GM18502 (cell line): ENCODE data around the gene TWF1.
A peak's percentile ranks its signal among the peaks of the same experiment; 100 is the strongest.
"Not testable (repeated sequence)": the region's sequence is repeated elsewhere in the genome, so short reads cannot be mapped to it uniquely, and the experiment has no call there.

Experiments used
- ATAC-seq: cut with Tn5 transposase; IDR thresholded peaks from one replicate; pipeline ENCODE4 v1.9.1; 2021; ENCODE audit warnings: mild to moderate bottlenecking; ENCODE audit not compliant: unreplicated experiment, poor library complexity

Gene TWF1

DNA sequence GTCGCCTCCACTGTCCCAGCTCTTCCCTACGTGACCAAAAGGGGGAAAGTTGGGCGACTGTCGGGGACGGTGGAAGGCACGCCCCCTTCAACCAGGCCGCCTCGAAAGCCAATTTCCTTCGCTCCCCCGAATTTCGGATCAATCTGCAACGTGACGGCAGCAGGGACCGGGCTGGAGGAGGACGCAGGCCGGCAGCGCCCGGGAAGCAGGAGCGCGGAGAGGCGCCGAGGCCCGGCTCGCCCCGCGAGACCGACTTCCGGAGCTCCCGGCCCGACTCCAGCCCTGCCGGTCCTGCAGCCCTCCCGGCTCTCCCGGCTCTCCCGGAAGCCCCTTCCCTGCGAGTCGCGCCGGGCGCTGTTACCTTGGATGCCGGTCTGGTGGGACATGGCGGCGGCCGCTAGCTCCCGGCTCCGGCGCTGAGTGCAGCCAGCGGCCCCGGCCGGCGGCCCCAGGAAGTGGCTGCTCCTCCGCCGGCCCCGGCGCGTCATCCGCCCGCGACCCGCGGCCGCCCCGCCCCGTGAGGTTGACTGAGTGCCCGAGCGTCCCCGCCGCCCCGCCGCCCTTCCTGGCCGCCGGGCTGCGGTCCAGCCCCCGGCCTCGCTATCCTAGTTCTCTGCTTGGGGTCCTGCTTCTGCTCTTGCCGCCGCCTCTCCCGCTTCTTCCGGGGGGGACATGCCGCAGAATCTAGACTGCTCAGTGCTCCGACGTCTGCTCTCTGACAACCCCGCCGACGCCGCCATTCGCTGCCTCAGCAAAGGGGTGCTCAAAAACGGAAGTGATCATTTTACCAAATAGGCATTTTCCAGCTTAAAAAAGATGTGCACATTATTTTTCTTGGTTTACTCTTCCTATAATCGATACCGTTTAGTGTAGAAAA, at the start of gene TWF1:
TSS of gene TWF1 (minus strand) at position 458 of the 877 bp plus-strand sequence. CDS start at position 386, 72 bp downstream.
- ATAC-seq, result peak; percentile 96

DNA sequence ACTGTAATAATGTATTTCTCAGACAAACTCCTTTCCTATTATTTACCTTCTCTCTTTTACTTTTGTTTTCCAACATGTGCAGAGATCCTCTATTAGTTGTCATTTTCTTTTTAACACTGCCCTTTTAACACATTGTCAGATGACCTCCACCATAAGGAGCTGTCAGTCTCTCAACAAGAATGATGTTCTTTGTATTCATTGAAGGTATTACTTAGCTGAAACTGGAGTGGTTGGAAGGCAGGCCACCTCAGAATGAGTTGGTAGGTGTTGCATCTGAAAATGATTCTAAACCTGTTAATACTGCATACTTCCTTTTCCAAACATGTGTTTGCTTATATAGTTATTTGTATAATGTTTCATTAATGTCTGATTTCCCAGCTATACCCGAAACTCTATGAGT, 46.6 kb upstream of the TWF1 start:
- no peak for ATAC-seq

DNA sequence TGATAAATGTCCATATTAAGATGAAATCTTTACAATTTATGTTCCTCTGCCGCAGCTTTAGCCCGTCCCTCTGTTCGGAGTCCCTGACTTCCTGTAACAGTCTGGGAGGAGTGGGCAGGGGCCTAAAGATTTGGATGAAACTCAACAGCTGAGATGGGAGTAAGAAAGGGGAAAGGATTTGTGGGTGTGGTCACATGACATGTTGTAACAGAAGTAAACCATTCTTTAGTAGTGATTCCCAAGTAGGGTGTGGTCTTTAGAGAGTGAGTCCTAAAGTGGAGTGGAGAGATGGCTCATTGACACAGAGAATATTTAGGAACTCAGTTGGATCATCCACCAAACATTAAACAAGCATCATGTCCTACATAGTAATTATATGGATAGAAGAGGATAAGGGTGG, 42.7 kb upstream of the TWF1 start:
- no peak for ATAC-seq

DNA sequence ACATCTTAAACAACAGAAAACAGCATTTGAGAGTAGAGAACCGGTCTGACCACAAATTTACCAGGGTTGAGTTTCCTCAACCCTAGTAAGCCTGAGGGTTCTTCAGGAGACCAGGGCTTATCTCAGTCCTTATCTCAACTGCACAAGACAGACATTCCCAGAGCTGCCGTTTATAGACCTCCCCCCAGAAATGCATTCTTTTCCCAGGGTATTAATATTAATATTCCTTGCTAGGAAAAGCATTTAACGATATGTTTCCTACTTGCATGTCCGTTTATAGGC, 42.0 kb upstream of the TWF1 start:
- no peak for ATAC-seq

DNA sequence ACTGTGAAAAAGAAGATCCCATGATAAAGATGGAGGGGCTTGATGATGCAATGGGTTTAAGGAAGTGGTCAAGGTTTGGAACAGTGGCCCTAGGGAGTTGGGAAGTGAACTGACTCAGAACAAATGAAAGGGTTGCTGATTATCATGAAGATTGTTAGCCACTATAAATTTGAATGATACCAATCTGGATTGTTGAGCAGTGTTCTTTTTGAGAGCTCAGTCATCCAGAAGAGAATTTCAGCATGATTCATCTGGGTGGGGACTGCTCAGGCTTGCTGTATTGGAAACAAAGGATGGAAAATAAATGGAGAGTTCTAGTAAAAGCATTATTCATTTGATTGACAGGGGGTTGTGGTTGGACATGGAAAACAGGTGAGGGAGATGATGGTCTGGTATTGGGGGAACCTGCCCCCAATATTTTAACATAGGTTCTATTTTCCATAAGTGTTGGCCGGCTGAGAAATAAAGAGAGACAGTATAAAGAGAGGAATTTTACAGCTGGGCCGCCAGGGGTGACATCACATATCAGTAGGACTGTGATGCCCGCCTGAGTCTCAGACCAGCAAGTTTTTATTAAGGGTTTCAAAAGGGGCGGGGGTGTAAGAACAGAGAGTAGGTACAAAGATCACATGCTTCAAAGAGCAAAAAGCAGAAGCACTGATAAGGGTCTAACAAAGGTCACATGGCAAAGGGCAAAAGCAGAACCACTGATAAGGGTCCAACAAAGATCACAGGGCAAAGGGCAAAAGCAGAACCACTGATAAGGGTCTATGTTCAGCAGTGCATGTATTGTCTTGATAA, 41.5 kb upstream of the TWF1 start:
- not testable (repeated sequence) for ATAC-seq

DNA sequence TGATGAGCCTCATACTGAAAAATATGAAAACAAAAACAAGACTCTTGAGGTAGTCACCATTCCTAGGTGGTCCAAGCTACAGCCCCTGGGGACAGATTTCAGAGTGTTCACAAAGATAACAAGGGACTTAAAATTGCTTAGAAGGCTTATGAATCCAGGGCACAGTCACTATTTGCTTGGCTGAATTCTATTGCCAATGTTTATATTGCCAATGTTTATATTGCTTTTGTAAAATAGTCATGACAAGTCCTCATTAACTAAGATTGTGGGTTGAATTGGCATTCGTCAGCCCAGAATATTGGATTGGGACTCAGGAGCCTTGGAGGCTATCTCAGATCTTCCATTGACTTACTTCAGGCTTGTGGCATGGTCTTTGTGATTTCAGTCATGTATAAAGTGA, 36.1 kb upstream of the TWF1 start:
- ATAC-seq, result no peak

DNA sequence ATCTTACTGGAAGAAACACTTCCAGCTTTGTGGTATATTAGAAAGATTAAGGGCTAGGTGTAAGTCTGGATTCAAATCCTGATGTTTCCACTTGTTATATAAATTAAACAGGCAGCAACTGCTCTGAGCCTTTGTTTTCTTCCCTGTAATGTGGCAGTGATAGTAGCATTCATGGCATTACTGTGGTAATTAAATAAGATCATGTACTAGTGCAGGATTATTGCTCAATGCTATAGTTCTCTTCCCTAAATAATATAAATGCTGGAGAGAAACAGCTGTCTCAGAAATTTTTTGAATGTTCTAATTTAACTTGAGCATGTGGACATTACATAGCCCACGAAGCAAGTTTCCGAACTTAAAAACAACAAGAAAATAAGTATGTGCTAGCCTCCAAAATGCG, 35.1 kb upstream of the TWF1 start:
- no peak for ATAC-seq

DNA sequence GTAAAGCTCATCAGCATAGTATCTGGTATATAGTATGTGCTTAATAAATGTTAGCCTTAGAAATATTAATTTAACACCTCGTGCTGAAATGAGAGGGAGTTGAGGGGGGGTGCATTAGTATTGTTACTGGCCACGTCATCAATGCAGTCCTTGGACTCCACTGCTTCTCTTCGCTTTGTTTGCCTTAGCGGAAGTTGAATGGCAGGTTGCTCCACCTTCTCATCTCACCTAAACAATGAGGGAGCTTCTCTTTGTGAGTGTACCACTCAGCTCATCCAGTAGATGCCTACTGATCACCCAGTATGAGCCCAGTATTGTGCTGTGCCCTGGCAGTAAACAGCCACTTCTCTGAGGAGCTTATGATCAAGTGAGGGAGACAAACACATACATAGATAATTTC, 34.2 kb upstream of the TWF1 start:
- no peak for ATAC-seq

DNA sequence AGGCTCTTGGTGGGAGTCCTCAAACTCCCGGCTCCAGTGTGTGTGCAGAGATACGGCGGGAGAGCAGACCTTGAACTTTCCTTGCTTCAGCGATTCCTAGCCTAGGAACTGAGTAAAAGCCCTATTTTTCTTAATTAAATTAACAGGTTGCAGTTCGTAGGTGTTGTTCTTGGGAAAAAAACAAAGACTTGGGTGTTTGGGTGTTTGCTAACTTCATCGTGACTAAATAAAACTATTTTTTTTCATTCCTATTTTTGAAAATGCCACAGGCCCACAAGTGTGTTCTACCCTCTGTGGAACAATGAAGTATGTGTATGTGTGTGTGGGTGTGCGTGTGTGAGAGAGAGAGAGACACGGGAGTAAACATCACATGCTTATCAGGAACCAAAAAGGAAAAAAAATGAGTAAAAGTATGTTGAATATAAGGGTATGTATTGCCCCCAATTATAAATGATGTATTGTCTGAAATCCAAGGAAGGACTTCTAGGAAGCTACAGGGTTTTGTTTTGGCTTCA, 30.4 kb upstream of the TWF1 start:
- ATAC-seq, result peak; percentile 31

DNA sequence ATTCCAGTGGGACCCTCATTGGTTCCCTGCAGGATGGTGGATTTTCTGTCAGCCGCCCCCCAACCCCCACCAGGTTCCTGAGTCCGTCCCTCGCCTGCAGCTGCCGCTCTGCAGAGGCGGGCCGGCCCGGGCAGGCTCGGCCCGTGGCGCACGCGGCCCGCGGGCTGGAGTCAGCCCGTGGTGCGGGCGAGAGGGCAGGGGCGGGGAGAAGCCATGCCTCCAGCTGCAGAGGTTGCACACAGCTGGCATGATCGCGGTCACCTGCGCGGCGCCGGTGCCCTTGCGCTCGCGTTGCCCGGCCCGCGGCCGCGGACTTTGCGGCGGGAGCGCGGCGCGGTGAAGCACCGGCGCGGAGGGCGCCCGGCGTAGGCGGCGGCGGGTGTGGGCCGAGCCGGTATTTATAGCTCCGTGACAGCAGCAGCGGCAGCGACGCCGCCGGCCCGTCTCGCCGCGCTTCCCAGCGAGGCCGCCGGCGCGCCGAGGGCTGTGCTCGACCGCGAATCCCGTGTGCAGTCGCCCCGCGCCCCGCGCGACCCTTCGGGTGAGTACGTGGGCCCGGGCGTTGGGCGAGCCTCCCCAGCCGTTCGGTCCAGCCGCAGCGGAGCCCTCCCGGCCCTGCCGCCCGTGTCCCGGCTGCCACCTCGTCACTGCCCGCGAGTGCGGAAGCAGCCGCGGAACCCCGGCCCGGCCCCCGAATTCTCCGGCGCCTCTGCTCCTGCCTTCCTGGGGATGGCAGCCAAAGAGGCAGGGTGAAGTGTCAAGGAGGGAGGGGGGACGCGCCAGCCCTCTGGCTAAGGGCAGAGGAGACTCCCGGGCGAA, 29.7 kb upstream of the TWF1 start, which contains the start of gene TMEM117:
TSS of gene TMEM117 (plus strand) at position 426 of the 819 bp plus-strand sequence.
- ATAC-seq, result peak; percentile 76

DNA sequence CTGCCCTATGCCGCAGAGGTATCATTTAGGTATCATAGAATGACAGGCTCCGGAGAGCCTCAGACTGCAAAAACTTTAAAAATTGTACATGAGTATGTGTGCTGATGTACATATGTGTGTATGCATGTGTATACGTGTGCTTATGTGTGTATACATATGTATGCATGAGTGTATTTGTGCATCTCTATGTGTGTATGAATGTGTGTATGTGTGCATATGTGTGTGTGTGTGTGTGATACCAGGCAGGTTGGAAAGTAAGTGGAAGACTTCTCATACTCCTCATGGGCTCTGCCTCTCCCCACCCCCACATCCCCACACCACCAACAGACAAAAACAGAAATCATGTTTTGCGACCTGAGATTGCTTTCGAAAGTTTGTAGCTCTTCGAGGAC, 29.1 kb upstream of the TWF1 start:
- ATAC-seq, result peak; percentile 11

DNA sequence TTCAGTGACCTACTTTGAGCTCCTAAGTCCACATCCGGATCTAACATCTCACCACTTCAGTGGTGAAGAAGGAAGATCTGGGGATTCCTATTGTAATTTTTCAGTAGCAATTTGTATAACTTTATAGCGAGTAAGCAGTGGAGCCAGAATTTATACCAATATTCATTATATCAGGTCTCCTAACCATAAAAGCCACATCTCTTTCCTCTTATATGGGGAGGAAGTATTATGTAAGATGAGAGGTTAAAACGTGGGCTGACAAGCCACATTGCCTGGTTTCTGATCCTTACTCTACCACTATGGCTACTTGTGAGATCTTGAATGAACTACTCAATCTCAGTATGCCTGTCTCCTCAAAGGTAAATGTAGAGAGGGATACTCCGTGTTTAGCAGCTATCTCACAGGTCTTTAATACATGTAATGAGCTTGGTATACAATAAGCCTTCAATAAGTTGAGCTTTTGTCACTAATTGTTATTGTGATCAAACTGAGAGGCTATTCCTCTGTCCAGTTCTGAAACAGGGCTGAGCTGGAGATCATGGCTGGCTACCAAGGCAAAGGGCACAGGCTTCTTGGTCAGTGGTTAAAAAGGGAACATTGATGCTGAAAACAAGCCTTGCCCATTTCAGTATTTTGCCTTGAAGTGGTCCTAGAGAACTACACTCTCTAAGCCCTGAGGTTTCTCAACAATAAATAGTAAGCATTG, 26.5 kb upstream of the TWF1 start:
- ATAC-seq, result no peak

DNA sequence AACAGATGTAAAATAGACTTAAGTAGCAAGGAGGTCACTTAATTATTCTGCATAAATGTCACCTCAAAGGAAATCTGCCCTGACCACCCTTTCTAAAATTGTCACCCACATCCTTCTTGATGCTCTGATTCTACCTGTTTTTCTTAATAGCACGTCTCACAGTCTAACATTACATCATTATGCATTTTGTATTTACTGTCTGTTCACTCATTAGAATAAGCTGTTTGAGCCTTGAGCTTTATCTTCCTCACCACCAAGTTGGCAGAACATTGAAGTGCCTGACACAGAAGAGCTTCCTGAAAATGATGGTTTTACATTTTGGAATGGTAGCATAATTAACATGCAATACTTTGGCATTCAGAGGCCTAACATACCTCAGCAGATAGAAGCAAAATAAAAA, 21.0 kb upstream of the TWF1 start:
- no peak for ATAC-seq

DNA sequence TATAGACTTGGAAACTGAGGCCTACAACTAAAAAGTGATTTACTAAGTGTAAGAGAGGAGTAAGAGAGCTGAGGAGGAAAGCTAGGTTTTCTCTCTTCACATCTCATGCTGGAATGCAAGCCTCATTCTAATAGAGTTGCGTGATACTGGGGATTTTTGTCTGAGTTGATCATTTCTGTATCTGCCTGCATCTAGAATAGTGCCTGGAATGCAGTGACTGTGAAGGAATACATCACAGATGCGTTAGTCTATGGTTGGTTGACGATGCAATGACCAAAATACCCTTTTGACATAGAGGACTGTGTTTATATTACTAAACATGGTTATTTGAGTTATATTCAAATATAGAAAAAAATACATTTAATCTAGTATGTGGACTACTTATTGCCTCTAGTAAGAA, 20.6 kb upstream of the TWF1 start:
- no peak for ATAC-seq

DNA sequence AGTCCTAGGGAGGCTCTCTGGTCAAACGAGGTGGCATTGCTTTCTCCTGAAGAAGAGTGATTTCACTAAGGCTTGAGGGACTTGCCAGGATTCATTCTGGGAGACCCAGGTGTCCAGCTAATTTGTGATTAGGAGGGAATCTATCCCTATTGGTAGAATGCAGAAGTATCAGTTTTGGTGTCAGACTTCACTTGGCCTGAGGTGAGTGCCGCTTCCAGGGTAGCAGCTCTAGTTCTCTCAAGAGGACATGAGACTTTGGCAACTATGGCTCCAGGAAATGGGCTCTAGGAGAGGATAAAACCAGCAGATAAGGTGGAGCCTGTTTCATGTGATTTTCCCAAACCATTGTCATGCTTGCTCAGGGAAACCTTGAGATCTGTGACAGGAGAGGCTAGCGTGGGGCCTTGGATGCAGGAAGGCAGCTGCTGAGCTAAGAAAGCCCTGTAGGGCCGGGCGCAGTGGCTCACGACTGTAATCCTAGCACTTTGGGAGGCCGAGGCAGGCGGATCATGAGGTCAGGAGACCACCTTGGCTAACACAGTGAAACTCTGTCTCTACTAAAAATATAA, 18.2 kb upstream of the TWF1 start:
- ATAC-seq, result no peak

DNA sequence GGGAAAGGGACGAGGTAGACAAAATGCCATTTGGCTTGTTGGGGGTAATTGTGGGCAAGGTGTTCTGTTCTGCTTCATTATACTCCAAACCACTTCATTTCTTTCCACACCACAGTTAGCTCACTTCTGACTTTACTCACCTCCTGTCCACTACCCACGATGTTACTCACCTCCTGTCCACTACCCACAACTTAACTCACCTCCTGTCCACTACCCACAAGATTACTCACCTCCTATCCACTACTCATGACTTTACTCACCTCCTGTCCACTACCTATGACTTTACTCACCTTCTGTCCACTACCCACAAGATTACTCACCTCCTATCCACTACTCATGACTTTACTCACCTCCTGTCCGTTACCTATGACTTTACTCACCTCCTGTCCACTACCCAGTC, 10.1 kb upstream of the TWF1 start:
- ATAC-seq, result no peak

DNA sequence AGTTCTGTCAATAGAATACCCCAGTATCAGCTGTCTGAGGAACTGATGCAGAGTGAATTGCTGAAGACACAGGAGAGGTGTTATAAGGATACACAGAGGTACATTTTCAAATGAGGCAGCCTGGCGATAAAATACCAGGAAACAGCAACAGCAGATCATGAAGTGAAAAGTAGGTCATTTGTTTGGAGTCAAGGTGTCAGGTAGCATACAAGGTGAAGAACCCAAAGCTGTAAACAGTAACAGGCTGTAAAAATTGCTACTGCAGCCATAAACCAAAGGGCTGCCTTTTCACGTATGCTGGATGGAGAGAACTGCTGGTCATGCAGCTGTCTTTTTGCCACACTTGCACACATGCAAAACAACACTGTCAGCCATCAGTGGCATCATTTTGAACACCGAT, 9.3 kb upstream of the TWF1 start:
- no peak for ATAC-seq

DNA sequence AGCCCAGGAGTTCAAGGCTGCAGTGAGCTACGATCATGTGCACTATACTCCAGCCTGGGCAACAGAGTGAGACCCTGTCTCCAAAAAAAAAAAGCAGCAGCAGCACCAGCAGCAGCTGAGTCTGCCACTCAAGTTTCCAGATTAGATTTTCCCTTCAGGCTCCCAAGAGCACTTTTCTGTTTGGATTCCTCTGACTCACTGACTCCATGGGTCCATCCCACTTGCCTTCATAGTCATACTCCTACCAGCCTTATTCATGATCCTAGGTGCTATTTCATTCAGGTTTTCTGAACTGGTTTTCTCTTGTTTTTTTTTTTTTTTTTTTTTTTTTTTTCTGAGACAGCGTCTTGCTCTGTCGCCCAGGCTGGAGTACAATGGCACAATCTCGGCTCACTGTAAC, 6.8 kb upstream of the TWF1 start:
- ATAC-seq, result no peak

DNA sequence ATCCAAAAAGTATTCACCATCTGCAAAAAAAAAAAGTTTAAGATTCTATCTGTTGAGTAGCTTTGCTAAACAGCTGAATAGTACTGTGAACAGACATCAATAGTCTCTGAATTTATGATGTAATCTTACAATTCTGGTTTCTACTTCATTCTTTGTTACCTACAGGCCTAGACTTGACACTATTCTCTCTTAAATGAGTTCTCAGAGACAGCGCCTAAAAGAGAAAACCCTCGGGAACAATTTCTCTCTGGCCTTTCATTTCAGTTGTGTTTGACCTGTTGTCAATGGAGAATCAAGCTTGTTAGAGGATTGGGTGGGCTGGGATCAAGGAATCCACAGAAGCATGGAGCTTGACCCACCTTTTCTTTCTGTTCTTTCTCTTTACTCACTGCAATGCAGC, 5.9 kb upstream of the TWF1 start:
- no peak for ATAC-seq

DNA sequence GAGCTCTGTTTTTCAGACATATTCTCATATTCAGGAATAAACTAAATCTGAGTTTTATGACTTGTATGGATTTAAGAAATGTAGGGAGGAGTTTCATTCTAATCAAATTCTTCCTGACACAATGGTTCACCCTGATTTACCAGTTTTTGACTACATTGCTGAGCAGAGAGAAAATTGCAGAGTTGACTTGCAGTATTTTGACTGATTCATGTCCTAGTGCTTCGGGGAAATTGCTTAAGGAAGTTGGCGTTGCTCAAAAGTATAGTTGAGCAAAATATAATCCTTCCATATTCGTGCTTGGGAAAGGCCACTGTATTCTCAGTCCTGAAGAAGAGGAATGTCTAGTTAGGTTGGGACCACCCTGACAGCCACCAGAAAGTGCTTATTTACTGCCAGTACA, 1.3 kb upstream of the TWF1 start:
- ATAC-seq, result no peak
